Neural progenitor cell (in vitro differentiated cells): Measurements from ENCODE around the gene G0S2. TPM values are rescaled to one million over a fixed set of nuclear protein-coding genes. Genes with fewer than 3 reads are reported as not detected.

Experiments
- DNase-seq: peaks from one replicate; pipeline ENCODE4 v3.0.0-alpha.2; 2016; ENCODE audit warnings: low spot score
- H2AFZ ChIP-seq: fragments of 200-600 bp; sonication (generic); replicated peaks from 2 replicates; pipeline ENCODE4 v1.6.1; 2016; ENCODE audit warnings: antibody characterized with exemption
- H3F3A ChIP-seq: fragments of 200-600 bp; sonication (generic); 2 replicates; pipeline ENCODE4 v1.6.1; 2016; ENCODE audit warnings: antibody characterized with exemption, low read depth
- H3K27ac ChIP-seq: fragments of 200-600 bp; sonication (generic); 2 replicates; pipeline ENCODE4 v1.5.1; 2016; ENCODE audit warnings: mild to moderate bottlenecking
- H3K27me3 ChIP-seq: fragments of 200-600 bp; sonication (generic); 2 replicates; pipeline ENCODE4 v1.6.1; 2016; ENCODE audit warnings: mild to moderate bottlenecking, moderate library complexity
- H3K36me3 ChIP-seq: fragments of 200-600 bp; sonication (generic); 2 replicates; pipeline ENCODE4 v1.5.1; 2016
- H3K4me1 ChIP-seq: fragments of 200-600 bp; sonication (generic); 2 replicates; pipeline ENCODE4 v1.6.1; 2016; ENCODE audit warnings: mixed run types
- H3K4me2 ChIP-seq: fragments of 200-600 bp; sonication (generic); 2 replicates; pipeline ENCODE4 v1.6.1; 2016
- H3K4me3 ChIP-seq: fragments of 200-600 bp; sonication (generic); 2 replicates; pipeline ENCODE4 v1.5.1; 2016
- H3K79me2 ChIP-seq: fragments of 200-600 bp; sonication (generic); 2 replicates; pipeline ENCODE4 v1.6.1; 2016; ENCODE audit warnings: low read depth
- H3K9ac ChIP-seq: fragments of 200-600 bp; sonication (generic); 2 replicates; pipeline ENCODE4 v1.6.1; 2016
- H3K9me3 ChIP-seq: fragments of 200-600 bp; sonication (generic); 2 replicates; pipeline ENCODE4 v1.5.1; 2016; ENCODE audit warnings: low read depth
- H4K20me1 ChIP-seq: fragments of 200-600 bp; sonication (generic); 2 replicates; pipeline ENCODE4 v1.6.1; 2016; ENCODE audit warnings: low read depth
- H3K27ac Mint-ChIP-seq: 3 replicates; pipeline ENCODE4 v1.8.0; 2021; ENCODE audit warnings: mixed read lengths
- H3K27me3 Mint-ChIP-seq: 2 replicates; pipeline ENCODE4 v1.8.0; 2022; ENCODE audit warnings: low read depth, mild to moderate bottlenecking, inconsistent platforms, moderate library complexity, mixed read lengths; ENCODE audit not compliant: insufficient read depth
- H3K36me3 Mint-ChIP-seq: 3 replicates; pipeline ENCODE4 v1.8.0; 2021; ENCODE audit warnings: mixed read lengths
- H3K4me1 Mint-ChIP-seq: 3 replicates; pipeline ENCODE4 v1.8.0; 2021; ENCODE audit warnings: mixed read lengths
- H3K4me3 Mint-ChIP-seq: 3 replicates; pipeline ENCODE4 v1.8.0; 2021; ENCODE audit warnings: mild to moderate bottlenecking, moderate library complexity, mixed read lengths
- H3K9me3 Mint-ChIP-seq: 3 replicates; pipeline ENCODE4 v1.8.0; 2020; ENCODE audit warnings: mixed read lengths
- EZH2 ChIP-seq: fragments of 200-600 bp; sonication (generic); IDR thresholded peaks from 2 replicates; pipeline ENCODE4 v1.6.1; 2017; ENCODE audit warnings: antibody characterized with exemption, mild to moderate bottlenecking, moderate library complexity
- EZH2phosphoT487 ChIP-seq: fragments of 200-600 bp; sonication (generic); IDR thresholded peaks from 2 replicates; pipeline ENCODE4 v1.6.1; 2017; ENCODE audit warnings: antibody characterized with exemption
- total RNA-seq: library from RNA; depleted of rRNA; stranded (reverse); fragments of >200 nt; gene quantifications from 2 replicates; pipeline ENCODE4 v1.2.3, GENCODE V29; 2015; ENCODE audit warnings: low replicate concordance
- TF ChIP-seq, protein P1 (sequence below): fragments of 200-600 bp; sonication (generic); IDR thresholded peaks from 2 replicates; pipeline ENCODE4 v1.5.1; 2017; ENCODE audit warnings: antibody characterized with exemption, mild to moderate bottlenecking

The G0S2 gene
- total RNA-seq, 1 donor from 2014 or later = not detected

DNA sequence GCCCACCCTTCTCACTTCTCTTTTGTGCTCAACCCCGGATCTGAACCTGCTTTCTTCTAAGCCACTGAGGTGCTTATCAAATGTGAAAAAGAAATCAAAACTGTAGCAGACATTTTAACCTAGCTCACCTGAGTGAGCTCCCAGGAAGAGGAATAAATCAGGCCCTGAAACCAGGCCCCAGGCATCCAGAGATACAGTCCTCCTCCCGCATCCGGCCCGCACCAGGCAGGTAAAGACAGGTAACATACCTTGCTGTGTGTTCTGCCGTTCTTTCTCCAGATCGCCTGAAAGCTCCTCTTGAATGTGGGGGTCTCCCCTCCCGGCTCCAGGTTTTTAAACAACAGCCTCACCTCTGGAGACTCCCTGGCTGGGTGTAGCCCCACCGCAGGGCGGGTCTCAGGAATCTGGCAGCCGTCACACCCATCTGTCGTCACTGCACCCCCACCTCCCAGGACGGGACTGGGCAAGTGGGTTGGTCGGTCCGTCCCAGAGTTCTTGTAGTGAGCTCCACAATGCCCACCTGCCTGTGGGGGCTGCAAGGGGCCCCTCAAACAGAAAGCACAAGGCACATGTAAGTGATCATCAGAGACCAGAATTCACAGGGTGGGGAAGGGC lies 23.0 kb upstream of the G0S2 start, which contains the start of gene LAMB3:
LAMB3 (minus strand) TSS at position 305 of the 615 bp plus-strand sequence. CDS start 1,481 bp downstream, outside the sequence.
- no peaks in the 10 kb centered on the region for H3K9me3 ChIP-seq
- Mint-ChIP-seq H3K4me1 (peaks cover 26% of the 10 kb centered on the region), H3K9me3 (no peaks in the 10 kb centered on the region), H3K4me3 (no peak within 1 kb of the TSS), H3K27ac (peak within 1 kb of the TSS; percentile 83), H3K27me3 (peaks cover 9% of the 10 kb centered on the region), H3K36me3 (no peaks in the 10 kb centered on the region)
- H2AFZ ChIP-seq = no peak within 1 kb of the TSS
- H3K79me2 ChIP-seq = no peaks in the 10 kb centered on the region
- H3K36me3 ChIP-seq = no peaks in the 10 kb centered on the region
- H3K27me3 ChIP-seq = no peaks in the 10 kb centered on the region
- H3K4me1 ChIP-seq = peaks cover 4% of the 10 kb centered on the region
- H3F3A ChIP-seq = no peaks in the 10 kb centered on the region
- TF ChIP-seq EZH2 (no peak), EZH2phosphoT487 (no peak)
- TF ChIP-seq, protein P1, sequence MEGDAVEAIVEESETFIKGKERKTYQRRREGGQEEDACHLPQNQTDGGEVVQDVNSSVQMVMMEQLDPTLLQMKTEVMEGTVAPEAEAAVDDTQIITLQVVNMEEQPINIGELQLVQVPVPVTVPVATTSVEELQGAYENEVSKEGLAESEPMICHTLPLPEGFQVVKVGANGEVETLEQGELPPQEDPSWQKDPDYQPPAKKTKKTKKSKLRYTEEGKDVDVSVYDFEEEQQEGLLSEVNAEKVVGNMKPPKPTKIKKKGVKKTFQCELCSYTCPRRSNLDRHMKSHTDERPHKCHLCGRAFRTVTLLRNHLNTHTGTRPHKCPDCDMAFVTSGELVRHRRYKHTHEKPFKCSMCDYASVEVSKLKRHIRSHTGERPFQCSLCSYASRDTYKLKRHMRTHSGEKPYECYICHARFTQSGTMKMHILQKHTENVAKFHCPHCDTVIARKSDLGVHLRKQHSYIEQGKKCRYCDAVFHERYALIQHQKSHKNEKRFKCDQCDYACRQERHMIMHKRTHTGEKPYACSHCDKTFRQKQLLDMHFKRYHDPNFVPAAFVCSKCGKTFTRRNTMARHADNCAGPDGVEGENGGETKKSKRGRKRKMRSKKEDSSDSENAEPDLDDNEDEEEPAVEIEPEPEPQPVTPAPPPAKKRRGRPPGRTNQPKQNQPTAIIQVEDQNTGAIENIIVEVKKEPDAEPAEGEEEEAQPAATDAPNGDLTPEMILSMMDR = no peak
- no peak within 1 kb of the TSS for H3K4me2 ChIP-seq
- no peaks in the 10 kb centered on the region for H4K20me1 ChIP-seq
- H3K27ac ChIP-seq = no peak within 1 kb of the TSS
- no peak for DNase-seq
- no peak within 1 kb of the TSS for H3K9ac ChIP-seq
- H3K4me3 ChIP-seq = no peak within 1 kb of the TSS

DNA sequence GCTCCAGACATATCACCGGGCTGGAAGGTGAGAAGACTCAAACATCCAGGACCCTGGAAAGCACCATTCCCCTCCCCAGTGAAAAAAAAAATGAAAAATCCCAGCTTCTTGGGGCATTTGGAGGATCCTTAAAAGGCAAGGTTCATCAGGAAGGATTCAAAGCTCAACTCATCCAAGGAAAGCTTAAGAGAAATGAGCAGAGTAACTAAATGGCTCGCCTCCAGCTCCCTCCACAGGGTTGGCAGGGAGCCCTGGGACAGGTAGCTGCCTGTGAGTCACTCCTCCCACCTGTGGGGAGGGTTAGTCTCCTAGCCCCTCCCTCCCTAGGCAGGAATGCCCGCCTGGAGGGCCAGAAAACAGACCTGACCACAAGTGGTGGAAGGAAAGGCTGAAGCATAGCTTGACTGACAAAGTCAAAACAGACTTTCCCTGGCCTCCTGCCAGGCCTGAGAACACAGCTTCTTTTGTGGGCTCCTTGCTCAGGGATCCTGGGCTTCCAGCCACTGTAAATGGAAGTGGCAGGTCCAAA lies 22.3 kb upstream of the G0S2 start:
- no peak for DNase-seq

DNA sequence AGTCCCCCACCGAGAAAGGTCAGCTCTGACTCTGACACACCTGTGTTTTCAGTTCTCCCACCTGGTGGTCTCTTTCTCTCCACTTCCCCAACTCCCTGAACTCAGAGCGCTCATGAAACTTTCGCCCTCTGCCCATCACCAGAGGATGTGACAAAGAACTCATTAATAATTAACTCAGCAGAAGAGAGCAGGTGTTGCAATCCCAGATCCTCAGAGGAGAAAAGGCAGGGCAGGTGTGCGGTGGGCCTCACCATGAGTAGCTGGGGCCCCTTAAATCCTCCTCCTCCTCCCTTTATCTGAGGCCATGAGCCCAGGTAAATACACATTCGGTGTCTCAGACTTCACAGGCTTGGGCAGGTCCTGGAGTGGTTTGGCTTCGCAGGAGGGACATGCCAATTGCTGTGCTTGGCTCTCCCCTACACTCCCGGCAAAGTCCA lies 21.3 kb upstream of the G0S2 start:
- Mint-ChIP-seq H3K36me3 (no peaks in the 10 kb centered on the region), H3K9me3 (no peaks in the 10 kb centered on the region), H3K27me3 (peaks cover 6% of the 10 kb centered on the region), H3K27ac (no peak overlapping the region), H3K4me1 (peaks cover 35% of the 10 kb centered on the region), H3K4me3 (no peak overlapping the region)
- Histone ChIP-seq H3K4me2 (no peak overlapping the region), H3K79me2 (no peaks in the 10 kb centered on the region), H3K9me3 (no peaks in the 10 kb centered on the region), H3K36me3 (no peaks in the 10 kb centered on the region), H3K27ac (no peak overlapping the region), H3F3A (peaks cover 2% of the 10 kb centered on the region), H2AFZ (no peak overlapping the region), H4K20me1 (no peaks in the 10 kb centered on the region), H3K4me3 (no peak overlapping the region), H3K27me3 (no peaks in the 10 kb centered on the region), H3K4me1 (peaks cover 8% of the 10 kb centered on the region), H3K9ac (no peak overlapping the region)
- TF ChIP-seq, protein P1 = no peak
- no peak for TF ChIP-seq EZH2phosphoT487
- no peak for TF ChIP-seq EZH2
- DNase-seq = no peak

More for the DNA sequence above, 22.3 kb upstream of the G0S2 start:
- Histone ChIP-seq H3K4me1 (peaks cover 4% of the 10 kb centered on the region), H3F3A (no peaks in the 10 kb centered on the region), H3K9ac (no peak overlapping the region), H3K36me3 (no peaks in the 10 kb centered on the region), H3K27ac (no peak overlapping the region), H2AFZ (no peak overlapping the region), H3K4me2 (no peak overlapping the region), H3K4me3 (no peak overlapping the region), H3K9me3 (no peaks in the 10 kb centered on the region), H4K20me1 (no peaks in the 10 kb centered on the region), H3K79me2 (no peaks in the 10 kb centered on the region), H3K27me3 (no peaks in the 10 kb centered on the region)
- no peak overlapping the region for H3K4me3 Mint-ChIP-seq
- H3K27me3 Mint-ChIP-seq = peaks cover 8% of the 10 kb centered on the region
- H3K36me3 Mint-ChIP-seq = no peaks in the 10 kb centered on the region
- H3K9me3 Mint-ChIP-seq = no peaks in the 10 kb centered on the region
- H3K27ac Mint-ChIP-seq = peak overlapping the region; percentile 83
- H3K4me1 Mint-ChIP-seq = peaks cover 32% of the 10 kb centered on the region
- TF ChIP-seq, protein P1 = no peak
- TF ChIP-seq EZH2 (no peak), EZH2phosphoT487 (no peak)
